HepG2 (cell line): ENCODE measurements around the gene GEMIN2. TPM values are rescaled to one million over a fixed set of nuclear protein-coding genes. Genes with fewer than 3 reads are reported as not detected.
A peak's percentile ranks its signal among the peaks of the same experiment; 100 is the strongest.

Experiments
- ARNTL ChIP-seq: sonication (generic); formaldehyde crosslinking; IDR thresholded peaks from 2 replicates; pipeline ENCODE4 v1.4.0; 2020; ENCODE audit warnings: mild to moderate bottlenecking, missing genetic modification reagents
- DDIT3 ChIP-seq: sonication (generic); formaldehyde crosslinking; IDR thresholded peaks from 2 replicates; pipeline ENCODE4 v1.4.0; 2020; ENCODE audit warnings: mild to moderate bottlenecking, missing genetic modification reagents
- DZIP1 ChIP-seq: sonication (generic); formaldehyde crosslinking; IDR thresholded peaks from 2 replicates; pipeline ENCODE4 v1.5.0; 2020; ENCODE audit warnings: mild to moderate bottlenecking, missing genetic modification reagents
- ELF4 ChIP-seq: sonication (generic); formaldehyde crosslinking; IDR thresholded peaks from 2 replicates; pipeline ENCODE4 v1.5.0; 2020; ENCODE audit warnings: missing genetic modification reagents, mild to moderate bottlenecking, moderate library complexity, borderline replicate concordance
- EP300 ChIP-seq, 3 experiments: sonication (generic) in 1 of 3; formaldehyde crosslinking in 1 of 3; IDR thresholded peaks; 2 replicates each; pipeline versions ENCODE4 v1.5.1 to v1.6.1; 2011 to 2020; ENCODE audit warnings: low read depth in 2 of 3, low read length in 2 of 3, borderline replicate concordance in 1 of 3, improper control_type of control experiment in 1 of 3, mild to moderate bottlenecking in 1 of 3, missing genetic modification reagents in 1 of 3, moderate library complexity in 1 of 3
- FOXA3 ChIP-seq: IDR thresholded peaks from 2 replicates; pipeline ENCODE4 v1.6.1; 2016; ENCODE audit warnings: missing genetic modification reagents, missing compliant biosample characterization
- GTF2F1 ChIP-seq: fragments of 150-350 bp; IDR thresholded peaks from 2 replicates; pipeline ENCODE4 v1.6.1; 2014; ENCODE audit warnings: low read length
- KLF9 ChIP-seq: IDR thresholded peaks from 2 replicates; pipeline ENCODE4 v1.6.1; 2016; ENCODE audit warnings: low read depth
- NCOA2 ChIP-seq: sonication (generic); formaldehyde crosslinking; IDR thresholded peaks from 2 replicates; pipeline ENCODE4 v1.8.0; 2022; ENCODE audit warnings: inconsistent platforms
- PAXIP1 ChIP-seq: sonication (generic); formaldehyde crosslinking; conservative IDR thresholded peaks from 2 replicates; pipeline ENCODE4 v1.4.0; 2020; ENCODE audit warnings: mild to moderate bottlenecking, missing genetic modification reagents, moderate library complexity
- PHF5A ChIP-seq: IDR thresholded peaks from one replicate; pipeline ENCODE4 v1.6.1; 2018; ENCODE audit warnings: low read depth, missing genetic modification reagents; ENCODE audit not compliant: unreplicated experiment
- SP2 ChIP-seq: sonication (generic); formaldehyde crosslinking; IDR thresholded peaks from 2 replicates; pipeline ENCODE4 v1.5.1; 2020; ENCODE audit warnings: mild to moderate bottlenecking, missing genetic modification reagents
- U2AF2 ChIP-seq: fragments of 200-400 bp; formaldehyde crosslinking; IDR thresholded peaks from 2 replicates; pipeline ENCODE4 v1.6.1; 2017; ENCODE audit warnings: low read depth, mild to moderate bottlenecking, low read length
- ZNF10 ChIP-seq: sonication (generic); formaldehyde crosslinking; IDR thresholded peaks from 2 replicates; pipeline ENCODE4 v1.4.0; 2020; ENCODE audit warnings: mild to moderate bottlenecking, low read depth, missing genetic modification reagents, borderline replicate concordance
- ZNF232 ChIP-seq: sonication (generic); formaldehyde crosslinking; IDR thresholded peaks from 2 replicates; pipeline ENCODE4 v1.4.0; 2020; ENCODE audit warnings: missing genetic modification reagents, borderline replicate concordance
- ZNF264 ChIP-seq: sonication (generic); formaldehyde crosslinking; IDR thresholded peaks from 2 replicates; pipeline ENCODE4 v1.4.0; 2020; ENCODE audit warnings: missing genetic modification reagents
- ZNF292 ChIP-seq: sonication (generic); formaldehyde crosslinking; IDR thresholded peaks from 2 replicates; pipeline ENCODE4 v1.8.1; 2022; ENCODE audit warnings: mild to moderate bottlenecking, low read depth, missing genetic modification reagents, borderline replicate concordance
- ZNF468 ChIP-seq: sonication (generic); formaldehyde crosslinking; IDR thresholded peaks from 2 replicates; pipeline ENCODE4 v1.8.0; 2022; ENCODE audit warnings: mild to moderate bottlenecking, moderate library complexity, missing genetic modification reagents
- ZNF576 ChIP-seq: sonication (generic); formaldehyde crosslinking; IDR thresholded peaks from 2 replicates; pipeline ENCODE4 v1.4.0; 2020; ENCODE audit warnings: mild to moderate bottlenecking, missing genetic modification reagents
- ZSCAN9 ChIP-seq: IDR thresholded peaks from 2 replicates; pipeline ENCODE4 v1.6.1; 2016; ENCODE audit warnings: borderline replicate concordance
- ZZZ3 ChIP-seq: sonication (generic); formaldehyde crosslinking; IDR thresholded peaks from 2 replicates; pipeline ENCODE4 v1.4.0; 2020; ENCODE audit warnings: missing genetic modification reagents, mild to moderate bottlenecking, borderline replicate concordance
- polyA plus RNA-seq, 8 experiments: library from polyadenylated mRNA; depleted of rRNA in 3 of 8; stranded (reverse) in 7 of 8; unstranded in 1 of 8; fragments of >200 nt; fragmentation: Illumina TruSeq in 4 of 8; extraction: Trizol in 4 of 8; gene quantifications; 2 replicates each; pipeline versions ENCODE4 v1.2.1 to v1.2.3, GENCODE V29; 2011 to 2016; ENCODE audit warnings: low read depth in 4 of 8, missing spikeins in 1 of 8, mixed read lengths in 1 of 8; ENCODE audit not compliant: insufficient read depth in 1 of 8
- total RNA-seq, 5 experiments: library from RNA; depleted of rRNA; stranded (reverse); fragments of >200 nt; fragmentation: Illumina TruSeq; extraction: Trizol; gene quantifications; 2 replicates each; pipeline ENCODE4 v1.2.3, GENCODE V29; 2016; ENCODE audit warnings: low read depth in 1 of 5

The GEMIN2 gene
- total and polyA plus RNA-seq, 2 of the 13 experiments (the other 11 are each of a cell fraction or from before 2014, with no cell fraction given): 54.8 to 110 TPM

GRCh38 chr14:39175445-39176262, 61.5 kb downstream of the GEMIN2 start (continued):
- TF ChIP-seq DDIT3 (CRISPR knock-in tag) (no peak), DZIP1 (peak; percentile 97), PHF5A (no peak), ZNF468 (CRISPR knock-in tag) (peak; percentile 86; the same call in 1 of the 2 replicates), U2AF2 (no peak), ARNTL (peak; percentile 85), ZNF576 (CRISPR knock-in tag) (no peak), PAXIP1 (CRISPR knock-in tag) (no peak), ZZZ3 (CRISPR knock-in tag) (no peak; the same call in 1 of the 2 replicates), ZNF292 (CRISPR knock-in tag) (peak; percentile 78; the same call in 1 of the 2 replicates), EP300 (IDR thresholded peaks at IDR 0.05; ENCODE audit: low read depth in 2 of 2, low read length in 2 of 2) (no peak; a peak in 1 of 4 replicates), EP300 (CRISPR knock-in tag; IDR thresholded peaks at IDR 0.05; ENCODE audit: borderline replicate concordance) (no peak), ZNF232 (CRISPR knock-in tag) (peak; percentile 51), NCOA2 (CRISPR knock-in tag) (no peak), ZNF264 (CRISPR knock-in tag) (peak; percentile 80), ZNF10 (CRISPR knock-in tag) (no peak), ZSCAN9 (CRISPR knock-in tag) (0 out of 2 replicates have a peak, but pooled peaks have one; percentile 8), FOXA3 (CRISPR knock-in tag) (no peak; the same call in 1 of the 2 replicates), ELF4 (no peak), SP2 (CRISPR knock-in tag) (no peak), KLF9 (CRISPR knock-in tag) (no peak), GTF2F1 (no peak)
